K562 (cell line): Measurements from ENCODE around the gene CERS4. TPM values are rescaled to one million over a fixed set of nuclear protein-coding genes. Genes with fewer than 3 reads are reported as not detected.

ENCODE experiments used
- DIDO1 ChIP-seq: fragments of 450-650 bp; IDR thresholded peaks from 2 replicates; pipeline ENCODE4 v1.6.1; 2016; ENCODE audit warnings: low read depth, missing biosample characterization, missing genetic modification characterization
- ELF2 ChIP-seq: fragments of 250-450 bp; sonication (Bioruptor Pico); IDR thresholded peaks from 2 replicates; pipeline ENCODE4 v1.5.0; 2021; ENCODE audit warnings: mild to moderate bottlenecking
- HNRNPUL1 ChIP-seq: fragments of 200-400 bp; formaldehyde crosslinking; IDR thresholded peaks from 2 replicates; pipeline ENCODE4 v1.6.1; 2017; ENCODE audit warnings: low read length
- IRF9 ChIP-seq: fragments of 450-650 bp; IDR thresholded peaks from 2 replicates; pipeline ENCODE4 v1.6.1; 2016; ENCODE audit warnings: missing biosample characterization, missing genetic modification characterization
- KDM4B ChIP-seq, 2 experiments: fragments of 450-650 bp in 1 of 2; sonication (generic) in 1 of 2; IDR thresholded peaks; 2 replicates each; pipeline ENCODE4 v1.6.1; 2016 to 2017; ENCODE audit warnings: borderline replicate concordance in 2 of 2, antibody characterized with exemption in 1 of 2, low read depth in 1 of 2, mild to moderate bottlenecking in 1 of 2
- NFYB ChIP-seq: IDR thresholded peaks from 2 replicates; pipeline ENCODE4 v1.6.1; 2011; ENCODE audit warnings: mild to moderate bottlenecking, moderate library complexity; ENCODE audit not compliant: insufficient read length; ENCODE audit errors: extremely low read depth
- POLR2AphosphoS5 ChIP-seq: IDR thresholded peaks from 2 replicates; pipeline ENCODE4 v1.6.1; 2011; ENCODE audit warnings: mild to moderate bottlenecking, low read depth, low read length, moderate library complexity; ENCODE audit not compliant: control insufficient read depth, insufficient read depth
- PPARD ChIP-seq: fragments of 250-450 bp; sonication (Bioruptor Pico); IDR thresholded peaks from 2 replicates; pipeline ENCODE4 v1.8.0; 2022; ENCODE audit warnings: inconsistent platforms, mild to moderate bottlenecking, moderate library complexity
- SAP30 ChIP-seq: fragments of 200-600 bp; sonication (generic); IDR thresholded peaks from 2 replicates; pipeline ENCODE4 v1.6.1; 2012; ENCODE audit warnings: borderline replicate concordance, low read depth, mild to moderate bottlenecking, moderate library complexity, low read length, control low read depth, inconsistent platforms; ENCODE audit not compliant: insufficient read depth, poor library complexity, severe bottlenecking
- SNRNP70 ChIP-seq: fragments of 200-400 bp; formaldehyde crosslinking; optimal IDR thresholded peaks from 2 replicates; pipeline ENCODE3; 2017; ENCODE audit warnings: low read depth, low read length
- STAT6 ChIP-seq: sonication (generic); formaldehyde crosslinking; IDR thresholded peaks from 2 replicates; pipeline ENCODE4 v1.8.1; 2023; ENCODE audit warnings: mild to moderate bottlenecking, missing genetic modification reagents
- TRIM28 ChIP-seq: fragments of 450-650 bp; IDR thresholded peaks from 2 replicates; pipeline ENCODE4 v1.6.1; 2017
- XRCC3 ChIP-seq: fragments of 450-650 bp; IDR thresholded peaks from 2 replicates; pipeline ENCODE4 v1.6.1; 2017; ENCODE audit warnings: mild to moderate bottlenecking, moderate library complexity
- ZNF57 ChIP-seq: fragments of 450-650 bp; formaldehyde crosslinking; IDR thresholded peaks from 2 replicates; pipeline ENCODE4 v1.4.0; 2020; ENCODE audit warnings: mild to moderate bottlenecking, moderate library complexity
- ZNF79 ChIP-seq: fragments of 250-450 bp; sonication (Bioruptor Pico); IDR thresholded peaks from 2 replicates; pipeline ENCODE4 v1.4.0; 2020; ENCODE audit warnings: low read depth, mild to moderate bottlenecking, moderate library complexity
- polyA plus RNA-seq, 8 experiments: library from polyadenylated mRNA; depleted of rRNA in 4 of 8; stranded (reverse) in 5 of 8; unstranded in 3 of 8; fragments of >200 nt; fragmentation: Nextera tagmentation in 2 of 8; fragmentation: Illumina TruSeq in 1 of 8; extraction: Ambion mirVana in 2 of 8; extraction: Trizol in 1 of 8; gene quantifications; 2 replicates each; pipeline versions ENCODE4 v1.2.1 to v1.2.3, GENCODE V29; 2011 to 2014; ENCODE audit warnings: inconsistent platforms in 1 of 8, missing spikeins in 1 of 8
- total RNA-seq, 7 experiments: library from RNA; depleted of rRNA in 6 of 7; stranded (reverse); fragments of >200 nt in 6 of 7; fragmentation: Illumina TruSeq in 2 of 7; extraction: Trizol in 2 of 7; gene quantifications; 2 replicates each; pipeline versions ENCODE4 v1.2.1 to v1.2.3, GENCODE V29; 2011 to 2021; ENCODE audit warnings: low replicate concordance in 1 of 7
- TF ChIP-seq, protein P1 (sequence below): sonication (generic); formaldehyde crosslinking; IDR thresholded peaks from 2 replicates; pipeline ENCODE4 v1.9.0; 2022; ENCODE audit warnings: mild to moderate bottlenecking, missing genetic modification reagents
- TF ChIP-seq, protein P2 (sequence below): fragments of 450-650 bp; IDR thresholded peaks from 2 replicates; pipeline ENCODE4 v1.6.1; 2016; ENCODE audit warnings: antibody characterized with exemption
- TF ChIP-seq, protein P3 (sequence below): fragments of 250-450 bp; sonication (Bioruptor Pico); IDR thresholded peaks from 2 replicates; pipeline ENCODE4 v1.4.0; 2020; ENCODE audit warnings: mild to moderate bottlenecking, moderate library complexity

The CERS4 gene
- total and polyA plus RNA-seq, 9 of the 15 experiments (the other 6 are each of a cell fraction or from before 2014, with no cell fraction given) = 0.14 to 4.4 (median 2.9) TPM; not detected in 1

- TF ChIP-seq IRF9 (tag) (no peak), NFYB (peak; percentile 55), DIDO1 (tag) (no peak), TRIM28 (no peak), SAP30 (peak; percentile 92), ZNF57 (CRISPR knock-in tag) (no peak), SNRNP70 (no peak), PPARD (CRISPR knock-in tag) (no peak), HNRNPUL1 (no peak), ZNF79 (CRISPR knock-in tag) (no peak), XRCC3 (no peak), ELF2 (CRISPR knock-in tag) (no peak), POLR2AphosphoS5 (peak; percentile 69), KDM4B (IDR thresholded peaks at IDR 0.05; ENCODE audit: borderline replicate concordance in 2 of 2, low read depth in 1 of 2) (no peak), STAT6 (CRISPR knock-in tag) (0 out of 2 replicates have a peak, but pooled peaks have one; percentile 46)
- TF ChIP-seq, protein P1, sequence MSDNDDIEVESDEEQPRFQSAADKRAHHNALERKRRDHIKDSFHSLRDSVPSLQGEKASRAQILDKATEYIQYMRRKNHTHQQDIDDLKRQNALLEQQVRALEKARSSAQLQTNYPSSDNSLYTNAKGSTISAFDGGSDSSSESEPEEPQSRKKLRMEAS (CRISPR knock-in tag) = peak; percentile 99
- TF ChIP-seq, protein P2, sequence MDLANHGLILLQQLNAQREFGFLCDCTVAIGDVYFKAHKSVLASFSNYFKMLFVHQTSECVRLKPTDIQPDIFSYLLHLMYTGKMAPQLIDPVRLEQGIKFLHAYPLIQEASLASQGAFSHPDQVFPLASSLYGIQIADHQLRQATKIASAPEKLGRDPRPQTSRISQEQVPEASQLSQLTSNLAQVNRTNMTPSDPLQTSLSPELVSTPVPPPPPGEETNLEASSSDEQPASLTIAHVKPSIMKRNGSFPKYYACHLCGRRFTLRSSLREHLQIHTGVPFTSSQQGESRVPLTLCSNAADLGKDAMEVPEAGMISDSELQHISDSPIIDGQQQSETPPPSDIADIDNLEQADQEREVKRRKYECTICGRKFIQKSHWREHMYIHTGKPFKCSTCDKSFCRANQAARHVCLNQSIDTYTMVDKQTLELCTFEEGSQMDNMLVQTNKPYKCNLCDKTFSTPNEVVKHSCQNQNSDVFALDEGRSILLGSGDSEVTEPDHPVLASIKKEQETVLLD = peak; percentile 92
- TF ChIP-seq, protein P3, sequence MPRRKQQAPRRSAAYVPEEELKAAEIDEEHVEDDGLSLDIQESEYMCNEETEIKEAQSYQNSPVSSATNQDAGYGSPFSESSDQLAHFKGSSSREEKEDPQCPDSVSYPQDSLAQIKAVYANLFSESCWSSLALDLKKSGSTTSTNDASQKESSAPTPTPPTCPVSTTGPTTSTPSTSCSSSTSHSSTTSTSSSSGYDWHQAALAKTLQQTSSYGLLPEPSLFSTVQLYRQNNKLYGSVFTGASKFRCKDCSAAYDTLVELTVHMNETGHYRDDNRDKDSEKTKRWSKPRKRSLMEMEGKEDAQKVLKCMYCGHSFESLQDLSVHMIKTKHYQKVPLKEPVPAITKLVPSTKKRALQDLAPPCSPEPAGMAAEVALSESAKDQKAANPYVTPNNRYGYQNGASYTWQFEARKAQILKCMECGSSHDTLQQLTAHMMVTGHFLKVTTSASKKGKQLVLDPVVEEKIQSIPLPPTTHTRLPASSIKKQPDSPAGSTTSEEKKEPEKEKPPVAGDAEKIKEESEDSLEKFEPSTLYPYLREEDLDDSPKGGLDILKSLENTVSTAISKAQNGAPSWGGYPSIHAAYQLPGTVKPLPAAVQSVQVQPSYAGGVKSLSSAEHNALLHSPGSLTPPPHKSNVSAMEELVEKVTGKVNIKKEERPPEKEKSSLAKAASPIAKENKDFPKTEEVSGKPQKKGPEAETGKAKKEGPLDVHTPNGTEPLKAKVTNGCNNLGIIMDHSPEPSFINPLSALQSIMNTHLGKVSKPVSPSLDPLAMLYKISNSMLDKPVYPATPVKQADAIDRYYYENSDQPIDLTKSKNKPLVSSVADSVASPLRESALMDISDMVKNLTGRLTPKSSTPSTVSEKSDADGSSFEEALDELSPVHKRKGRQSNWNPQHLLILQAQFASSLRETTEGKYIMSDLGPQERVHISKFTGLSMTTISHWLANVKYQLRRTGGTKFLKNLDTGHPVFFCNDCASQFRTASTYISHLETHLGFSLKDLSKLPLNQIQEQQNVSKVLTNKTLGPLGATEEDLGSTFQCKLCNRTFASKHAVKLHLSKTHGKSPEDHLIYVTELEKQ (CRISPR knock-in tag) = no peak
Measured at GRCh38 chr19:8307965-8308866, 99.0 kb downstream of the CERS4 start, which contains the start of gene CD320 (continued).
